ENCODE results near the gene PPFIBP1.

DNA sequence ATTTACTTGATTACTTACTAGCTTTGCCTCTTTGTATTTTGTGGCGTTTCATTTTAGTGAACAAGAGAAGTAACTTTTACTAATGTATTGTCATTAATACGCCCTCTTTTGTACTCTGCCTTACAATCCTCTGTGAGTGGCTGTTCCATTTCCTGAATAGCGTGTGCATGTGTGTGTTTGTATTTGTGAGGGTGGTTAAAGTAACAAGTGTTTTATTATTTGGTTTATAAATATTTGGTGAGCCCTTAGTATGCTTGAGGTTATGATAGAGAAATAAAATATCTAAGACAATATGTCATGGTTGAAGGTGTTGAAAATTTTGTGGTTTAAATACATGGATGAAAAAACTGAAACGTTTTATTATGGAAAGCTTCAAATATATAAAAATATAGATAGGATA is 100.6 kb downstream of the PPFIBP1 start:
- TF ChIP-seq POLR2A (IDR thresholded peaks at IDR 0.05; ENCODE audit: insufficient read depth in 1 of 2, low read depth in 2 of 2, low read length in 2 of 2) (no peak), SMARCC2 (IDR thresholded peaks at IDR 0.05) (no peak), RELA (CRISPR knock-in tag; IDR thresholded peaks at IDR 0.05) (no peak), TOPORS (CRISPR knock-in tag; IDR thresholded peaks at IDR 0.05) (no peak), TAF1 (CRISPR knock-in tag; IDR thresholded peaks at IDR 0.05) (no peak), USF2 (IDR thresholded peaks at IDR 0.05; ENCODE audit: low read depth, low read length) (no peak), USF2 (CRISPR knock-in tag; IDR thresholded peaks at IDR 0.05; ENCODE audit: borderline replicate concordance) (no peak), MAFF (IDR thresholded peaks at IDR 0.05; ENCODE audit: low read depth, low read length) (no peak), EP300 (IDR thresholded peaks at IDR 0.05; ENCODE audit: low read depth in 2 of 2, low read length in 2 of 2) (no peak), EP300 (CRISPR knock-in tag; IDR thresholded peaks at IDR 0.05; ENCODE audit: borderline replicate concordance) (no peak), AFF4 (CRISPR knock-in tag; IDR thresholded peaks at IDR 0.05) (no peak), GRHL1 (CRISPR knock-in tag; conservative IDR thresholded peaks at IDR 0.05) (no peak), MXI1 (IDR thresholded peaks at IDR 0.05; ENCODE audit: borderline replicate concordance, low read depth, low read length) (no peak), ZNF792 (CRISPR knock-in tag; IDR thresholded peaks at IDR 0.05) (no peak)
- TF ChIP-seq, protein P1, sequence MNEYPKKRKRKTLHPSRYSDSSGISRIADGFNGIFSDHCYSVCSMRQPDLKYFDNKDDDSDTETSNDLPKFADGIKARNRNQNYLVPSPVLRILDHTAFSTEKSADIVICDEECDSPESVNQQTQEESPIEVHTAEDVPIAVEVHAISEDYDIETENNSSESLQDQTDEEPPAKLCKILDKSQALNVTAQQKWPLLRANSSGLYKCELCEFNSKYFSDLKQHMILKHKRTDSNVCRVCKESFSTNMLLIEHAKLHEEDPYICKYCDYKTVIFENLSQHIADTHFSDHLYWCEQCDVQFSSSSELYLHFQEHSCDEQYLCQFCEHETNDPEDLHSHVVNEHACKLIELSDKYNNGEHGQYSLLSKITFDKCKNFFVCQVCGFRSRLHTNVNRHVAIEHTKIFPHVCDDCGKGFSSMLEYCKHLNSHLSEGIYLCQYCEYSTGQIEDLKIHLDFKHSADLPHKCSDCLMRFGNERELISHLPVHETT (CRISPR knock-in tag; conservative IDR thresholded peaks at IDR 0.05), result no peak
- TF ChIP-seq, protein P2, sequence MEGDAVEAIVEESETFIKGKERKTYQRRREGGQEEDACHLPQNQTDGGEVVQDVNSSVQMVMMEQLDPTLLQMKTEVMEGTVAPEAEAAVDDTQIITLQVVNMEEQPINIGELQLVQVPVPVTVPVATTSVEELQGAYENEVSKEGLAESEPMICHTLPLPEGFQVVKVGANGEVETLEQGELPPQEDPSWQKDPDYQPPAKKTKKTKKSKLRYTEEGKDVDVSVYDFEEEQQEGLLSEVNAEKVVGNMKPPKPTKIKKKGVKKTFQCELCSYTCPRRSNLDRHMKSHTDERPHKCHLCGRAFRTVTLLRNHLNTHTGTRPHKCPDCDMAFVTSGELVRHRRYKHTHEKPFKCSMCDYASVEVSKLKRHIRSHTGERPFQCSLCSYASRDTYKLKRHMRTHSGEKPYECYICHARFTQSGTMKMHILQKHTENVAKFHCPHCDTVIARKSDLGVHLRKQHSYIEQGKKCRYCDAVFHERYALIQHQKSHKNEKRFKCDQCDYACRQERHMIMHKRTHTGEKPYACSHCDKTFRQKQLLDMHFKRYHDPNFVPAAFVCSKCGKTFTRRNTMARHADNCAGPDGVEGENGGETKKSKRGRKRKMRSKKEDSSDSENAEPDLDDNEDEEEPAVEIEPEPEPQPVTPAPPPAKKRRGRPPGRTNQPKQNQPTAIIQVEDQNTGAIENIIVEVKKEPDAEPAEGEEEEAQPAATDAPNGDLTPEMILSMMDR (CRISPR knock-in tag; IDR thresholded peaks at IDR 0.05), result no peak
